ENCODE data around the gene PLCB3. TPM values are rescaled to one million over a fixed set of nuclear protein-coding genes. Genes with fewer than 3 reads are reported as not detected.
A peak's percentile ranks its signal among the peaks of the same experiment; 100 is the strongest.

The PLCB3 gene
- total and polyA plus RNA-seq, 4 experiments from 2014 or later: 0.71 to 11.9 (median 10.8) TPM; not detected in 1

DNA sequence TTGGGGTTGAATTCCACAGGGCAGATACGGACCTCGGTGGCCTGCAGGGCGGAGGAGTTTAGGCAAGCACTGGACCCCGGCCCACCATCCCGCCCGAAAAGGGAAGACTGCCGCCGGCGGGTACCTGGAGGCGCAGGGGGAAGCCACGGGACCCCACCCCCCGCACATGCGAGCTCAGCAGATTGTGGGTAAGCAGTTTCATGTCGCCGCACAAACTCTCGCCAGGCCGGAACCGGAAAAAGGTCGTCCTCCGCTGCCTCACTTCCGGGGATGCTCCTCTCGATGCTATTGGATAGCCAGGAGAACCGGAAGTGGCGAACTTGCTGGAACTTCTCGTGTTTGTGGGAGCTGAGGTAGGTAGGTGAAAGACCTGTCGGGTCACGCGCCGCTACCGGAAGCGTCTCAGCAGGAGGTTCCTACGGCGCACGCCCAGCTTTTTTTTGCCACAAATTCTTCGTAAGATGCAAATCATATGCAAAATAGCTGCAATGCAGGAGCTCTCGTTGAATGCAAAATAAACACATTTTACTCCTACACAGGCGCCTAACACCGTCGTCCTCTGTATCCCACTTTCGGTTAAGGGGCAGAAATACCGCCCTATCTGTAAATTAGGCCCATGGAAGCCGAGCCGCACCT, 66.1 kb downstream of the PLCB3 start, which contains the start of gene TRMT112:
Gene TRMT112, minus strand, starts transcription at position 235 of the 636 bp plus-strand sequence. Its CDS starts 33 bp downstream, at position 202.
- H3K9me3 Mint-ChIP-seq: peaks cover 0 to 2% (median 0%) of the 10 kb centered on the region in 8 donors
- H3K4me1 Mint-ChIP-seq: peaks cover 23 to 51% (median 36%) of the 10 kb centered on the region in 4 donors
- H3K4me3 ChIP-seq (ENCODE audit: low read length in 2 of 2): peak within 1 kb of the TSS; percentile 68 to 72
- H3K27ac Mint-ChIP-seq: peak within 1 kb of the TSS; percentile 97 to 100 (median 100)
- DNase-seq: peak; percentile 95 to 100 (median 99)
- H3K4me3 Mint-ChIP-seq: peak within 1 kb of the TSS; percentile 95 to 99 (median 96)
- intact Hi-C loops (cut with micrococcal nuclease): loop anchor here (1.0 to 5.0 kb wide), 6 partner anchors 12 to 336 kb away; partner anchors contain the start of genes CCDC88B, ESRRA, GPR137 and RPS6KA4
- H3K9me3 ChIP-seq (ENCODE audit: control insufficient read depth in 1 of 2, low read length in 2 of 2): no peaks in the 10 kb centered on the region
- peaks cover 12% of the 10 kb centered on the region for H3K36me3 ChIP-seq (ENCODE audit: insufficient read depth, low read length)
- ChIA-PET POLR2A (ENCODE audit: partially characterized antibody) (interaction anchor here (0.6 to 4.8 kb wide), 42 partner anchors 12 to 1760 kb away, joined by 3 to 153 read pairs (median 5); partner anchors contain the start of genes BAD, C11orf98, CATSPERZ and CCDC85B), CTCF (ENCODE audit: partially characterized antibody) (interaction anchor here (0.7 to 3.8 kb wide), 25 partner anchors 10 to 335 kb away, joined by 3 to 54 read pairs (median 5); partner anchors contain the start of genes CATSPERZ, CCDC88B, ESRRA and FERMT3)
- peaks cover 20 to 41% of the 10 kb centered on the region in 2 donors for H3K36me3 Mint-ChIP-seq
- no peaks in the 10 kb centered on the region for H3K27me3 ChIP-seq (ENCODE audit: insufficient read depth, low read length)
- peaks cover 26% of the 10 kb centered on the region for H3K4me1 ChIP-seq (ENCODE audit: insufficient read depth, low read length)
- no peaks in the 10 kb centered on the region for H3K27me3 Mint-ChIP-seq
- peak within 1 kb of the TSS; percentile 96 for H3K27ac ChIP-seq (ENCODE audit: low read depth, low read length)

DNA sequence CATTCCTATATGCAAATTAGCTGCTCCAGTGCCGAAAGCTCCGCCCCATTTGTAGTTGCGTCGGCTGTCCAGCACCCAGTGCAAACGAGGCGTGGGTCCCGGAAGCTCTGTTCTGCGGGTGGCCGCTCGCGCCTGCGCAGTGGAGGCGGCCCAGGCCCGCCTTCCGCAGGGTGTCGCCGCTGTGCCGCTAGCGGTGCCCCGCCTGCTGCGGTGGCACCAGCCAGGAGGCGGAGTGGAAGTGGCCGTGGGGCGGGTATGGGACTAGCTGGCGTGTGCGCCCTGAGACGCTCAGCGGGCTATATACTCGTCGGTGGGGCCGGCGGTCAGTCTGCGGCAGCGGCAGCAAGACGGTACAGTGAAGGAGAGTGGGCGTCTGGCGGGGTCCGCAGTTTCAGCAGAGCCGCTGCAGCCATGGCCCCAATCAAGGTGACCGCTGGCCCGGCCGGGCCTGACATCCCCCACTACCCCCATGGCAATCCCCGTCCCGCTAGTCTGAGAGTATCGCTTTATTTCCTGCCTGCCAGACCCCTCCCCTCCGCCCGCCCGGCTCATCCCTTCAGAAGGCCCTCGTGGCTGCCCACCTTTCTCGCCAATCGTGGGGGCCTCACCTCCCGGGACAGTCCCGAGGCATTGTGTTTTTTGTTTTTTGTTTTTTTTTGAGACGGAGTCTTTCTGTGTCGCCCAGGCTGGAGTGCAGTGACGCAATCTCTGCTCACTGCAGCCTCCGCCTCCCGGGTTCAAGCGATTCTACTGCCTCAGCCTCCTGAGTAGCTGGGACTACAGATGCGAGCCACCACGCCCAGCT, 66.8 kb downstream of the PLCB3 start, which contains the start of gene PRDX5:
Gene PRDX5, plus strand, starts transcription at position 161 of the 805 bp plus-strand sequence. Its CDS starts 95 bp downstream, at position 256.
- Mint-ChIP-seq H3K36me3 (peaks cover 15 to 35% of the 10 kb centered on the region in 2 donors), H3K27ac (peak within 1 kb of the TSS; percentile 97 to 100 (median 100)), H3K4me1 (peaks cover 17 to 44% (median 29%) of the 10 kb centered on the region in 4 donors), H3K9me3 (peaks cover 0 to 2% (median 0%) of the 10 kb centered on the region in 8 donors), H3K4me3 (peak within 1 kb of the TSS; percentile 95 to 99 (median 96)), H3K27me3 (no peaks in the 10 kb centered on the region)
- CTCF ChIA-PET (ENCODE audit: partially characterized antibody): interaction anchor here (0.7 to 3.8 kb wide), 25 partner anchors 9 to 334 kb away, joined by 3 to 54 read pairs (median 5); partner anchors contain the start of genes CATSPERZ, CCDC88B, ESRRA and FERMT3
- H3K27ac ChIP-seq (ENCODE audit: low read depth, low read length): peak within 1 kb of the TSS; percentile 96
- POLR2A ChIA-PET (ENCODE audit: partially characterized antibody): interaction anchor here (0.8 to 4.8 kb wide), 40 partner anchors 11 to 1761 kb away, joined by 3 to 153 read pairs (median 6); partner anchors contain the start of genes BAD, C11orf98, CATSPERZ and CCDC85B
- intact Hi-C loops (cut with micrococcal nuclease): loop anchor here (1.0 to 5.0 kb wide), 7 partner anchors 13 to 335 kb away; partner anchors contain the start of genes CCDC88B, ESRRA, GPR137 and RPS6KA4
- peaks cover 26% of the 10 kb centered on the region for H3K4me1 ChIP-seq (ENCODE audit: insufficient read depth, low read length)
- no peaks in the 10 kb centered on the region for H3K27me3 ChIP-seq (ENCODE audit: insufficient read depth, low read length)
- H3K9me3 ChIP-seq (ENCODE audit: control insufficient read depth in 1 of 2, low read length in 2 of 2): no peaks in the 10 kb centered on the region
- peak within 1 kb of the TSS; percentile 68 to 72 for H3K4me3 ChIP-seq (ENCODE audit: low read length in 2 of 2)
- peaks cover 12% of the 10 kb centered on the region for H3K36me3 ChIP-seq (ENCODE audit: insufficient read depth, low read length)
- peak; percentile 96 to 98 (median 97) for DNase-seq

Other genes with a start within 250 kb of the PLCB3 start
- gene FLRT1, start 215.6 kb upstream of the PLCB3 start, total RNA-seq: not detected
- not detected for gene FLRT1, start 215.6 kb upstream of the PLCB3 start, polyA plus RNA-seq
- 1 to 10 TPM; 8.1 to 8.7 TPM for gene MACROD1, start 85.4 kb upstream of the PLCB3 start, total RNA-seq
- 1 to 10 TPM; 5.0 to 6.5 TPM for gene MACROD1, start 85.4 kb upstream of the PLCB3 start, polyA plus RNA-seq
- 100 to 1,000 TPM in 1 of 2 experiments, 10 to 100 TPM in 1; 97.4 to 106 TPM for gene STIP1, start 65.4 kb upstream of the PLCB3 start, total RNA-seq
- 10 to 100 TPM; 37.1 to 98.8 TPM for gene STIP1, start 65.4 kb upstream of the PLCB3 start, polyA plus RNA-seq
- gene FERMT3, start 44.8 kb upstream of the PLCB3 start, total RNA-seq: 100 to 1,000 TPM; 149 to 152 TPM
- gene FERMT3, start 44.8 kb upstream of the PLCB3 start, polyA plus RNA-seq: 100 to 1,000 TPM; 198 to 202 TPM
- 10 to 100 TPM; 37.6 to 42.1 TPM for gene TRPT1, start 25.3 kb upstream of the PLCB3 start, total RNA-seq
- 10 to 100 TPM; 31.1 to 35.3 TPM for gene TRPT1, start 25.3 kb upstream of the PLCB3 start, polyA plus RNA-seq
- 100 to 1,000 TPM in 1 of 2 experiments, 10 to 100 TPM in 1; 83.9 to 101 TPM for gene NUDT22, start 25.3 kb upstream of the PLCB3 start, total RNA-seq
- 10 to 100 TPM; 38.1 to 69.6 TPM for gene NUDT22, start 25.3 kb upstream of the PLCB3 start, polyA plus RNA-seq
- gene DNAJC4, start 21.0 kb upstream of the PLCB3 start, total RNA-seq: 10 to 100 TPM; 60.6 to 64.5 TPM
- gene DNAJC4, start 21.0 kb upstream of the PLCB3 start, polyA plus RNA-seq: 10 to 100 TPM; 15.6 to 23.6 TPM
- 10 to 100 TPM; 96.8 to 97.3 TPM for gene VEGFB, start 16.9 kb upstream of the PLCB3 start, total RNA-seq
- 10 to 100 TPM in 1 of 2 donors, 1 to 10 TPM in 1; 2.3 to 22.2 TPM for gene VEGFB, start 16.9 kb upstream of the PLCB3 start, polyA plus RNA-seq
- gene FKBP2, start 10.4 kb upstream of the PLCB3 start, total RNA-seq: 10 to 100 TPM; 41.4 to 46.4 TPM
- 100 to 1,000 TPM; 106 to 107 TPM for gene FKBP2, start 10.4 kb upstream of the PLCB3 start, polyA plus RNA-seq
- 10 to 100 TPM; 32.2 to 38.4 TPM for gene PPP1R14B, start 4.6 kb upstream of the PLCB3 start, total RNA-seq
- gene PPP1R14B, start 4.6 kb upstream of the PLCB3 start, polyA plus RNA-seq: 10 to 100 TPM; 52.1 to 83.5 TPM
- 10 to 100 TPM; 23.1 to 26.2 TPM for gene BAD, start 33.1 kb downstream of the PLCB3 start, total RNA-seq
- gene BAD, start 33.1 kb downstream of the PLCB3 start, polyA plus RNA-seq: 10 to 100 TPM; 48.2 to 70.1 TPM
- 10 to 100 TPM; 30.6 to 34.7 TPM for gene GPR137, start 34.3 kb downstream of the PLCB3 start, total RNA-seq
- 10 to 100 TPM in 1 of 2 donors, 1 to 10 TPM in 1; 6.8 to 11.2 TPM for gene GPR137, start 34.3 kb downstream of the PLCB3 start, polyA plus RNA-seq
- not detected for gene KCNK4, start 39.8 kb downstream of the PLCB3 start, total RNA-seq
- gene KCNK4, start 39.8 kb downstream of the PLCB3 start, polyA plus RNA-seq: not detected
- gene CATSPERZ, start 48.8 kb downstream of the PLCB3 start, total RNA-seq: not detected
- not detected for gene CATSPERZ, start 48.8 kb downstream of the PLCB3 start, polyA plus RNA-seq
- 10 to 100 TPM; 29.5 to 31.9 TPM for gene ESRRA, start 54.0 kb downstream of the PLCB3 start, total RNA-seq
- 10 to 100 TPM in 1 of 2 donors, 1 to 10 TPM in 1; 4.4 to 12.4 TPM for gene ESRRA, start 54.0 kb downstream of the PLCB3 start, polyA plus RNA-seq
- 100 to 1,000 TPM; 171 to 174 TPM for gene TRMT112, start 66.0 kb downstream of the PLCB3 start, total RNA-seq
- gene TRMT112, start 66.0 kb downstream of the PLCB3 start, polyA plus RNA-seq: 100 to 1,000 TPM; 413 to 516 TPM
- 10 to 100 TPM; 57.6 to 58.7 TPM for gene PRDX5, start 66.6 kb downstream of the PLCB3 start, total RNA-seq
- gene PRDX5, start 66.6 kb downstream of the PLCB3 start, polyA plus RNA-seq: 100 to 1,000 TPM; 164 to 251 TPM
- gene CCDC88B, start 88.7 kb downstream of the PLCB3 start, total RNA-seq: 10 to 100 TPM; 68.3 to 73.0 TPM
- gene CCDC88B, start 88.7 kb downstream of the PLCB3 start, polyA plus RNA-seq: 10 to 100 TPM in 1 of 2 donors, 1 to 10 TPM in 1; 6.8 to 39.5 TPM
- gene RPS6KA4, start 107.6 kb downstream of the PLCB3 start, total RNA-seq: 10 to 100 TPM; 33.9 to 38.7 TPM
- 10 to 100 TPM in 1 of 2 donors, 1 to 10 TPM in 1; 6.7 to 12.5 TPM for gene RPS6KA4, start 107.6 kb downstream of the PLCB3 start, polyA plus RNA-seq

All from CD4-positive, alpha-beta memory T cell (primary cell).